HG03565 (cell line): ENCODE results near the gene MLH1.
"Not testable (repeated sequence)": the region's sequence is repeated elsewhere in the genome, so short reads cannot be mapped to it uniquely, and the experiment has no call there.

Experiments used
- ATAC-seq: cut with Tn5 transposase; IDR thresholded peaks from one replicate; pipeline ENCODE4 v1.9.1; 2021; ENCODE audit warnings: mild to moderate bottlenecking, moderate library complexity; ENCODE audit not compliant: unreplicated experiment

MLH1 gene

DNA sequence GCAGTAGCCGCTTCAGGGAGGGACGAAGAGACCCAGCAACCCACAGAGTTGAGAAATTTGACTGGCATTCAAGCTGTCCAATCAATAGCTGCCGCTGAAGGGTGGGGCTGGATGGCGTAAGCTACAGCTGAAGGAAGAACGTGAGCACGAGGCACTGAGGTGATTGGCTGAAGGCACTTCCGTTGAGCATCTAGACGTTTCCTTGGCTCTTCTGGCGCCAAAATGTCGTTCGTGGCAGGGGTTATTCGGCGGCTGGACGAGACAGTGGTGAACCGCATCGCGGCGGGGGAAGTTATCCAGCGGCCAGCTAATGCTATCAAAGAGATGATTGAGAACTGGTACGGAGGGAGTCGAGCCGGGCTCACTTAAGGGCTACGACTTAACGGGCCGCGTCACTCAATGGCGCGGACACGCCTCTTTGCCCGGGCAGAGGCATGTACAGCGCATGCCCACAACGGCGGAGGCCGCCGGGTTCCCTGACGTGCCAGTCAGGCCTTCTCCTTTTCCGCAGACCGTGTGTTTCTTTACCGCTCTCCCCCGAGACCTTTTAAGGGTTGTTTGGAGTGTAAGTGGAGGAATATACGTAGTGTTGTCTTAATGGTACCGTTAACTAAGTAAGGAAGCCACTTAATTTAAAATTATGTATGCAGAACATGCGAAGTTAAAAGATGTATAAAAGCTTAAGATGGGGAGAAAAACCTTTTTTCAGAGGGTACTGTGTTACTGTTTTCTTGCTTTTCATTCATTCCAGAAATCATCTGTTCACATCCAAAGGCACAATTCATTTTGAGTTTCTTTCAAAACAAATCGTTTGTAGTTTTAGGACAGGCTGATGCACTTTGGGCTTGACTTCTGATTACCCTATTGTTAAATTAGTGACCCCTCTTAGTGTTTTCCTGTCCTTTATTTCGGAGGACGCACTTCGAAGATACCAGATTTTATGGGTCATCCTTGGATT lies at the start of gene MLH1:
TSS of gene MLH1 (plus strand) at position 193 of the 958 bp plus-strand sequence. CDS start at position 223, 30 bp downstream.
- peak; percentile 90 for ATAC-seq

DNA sequence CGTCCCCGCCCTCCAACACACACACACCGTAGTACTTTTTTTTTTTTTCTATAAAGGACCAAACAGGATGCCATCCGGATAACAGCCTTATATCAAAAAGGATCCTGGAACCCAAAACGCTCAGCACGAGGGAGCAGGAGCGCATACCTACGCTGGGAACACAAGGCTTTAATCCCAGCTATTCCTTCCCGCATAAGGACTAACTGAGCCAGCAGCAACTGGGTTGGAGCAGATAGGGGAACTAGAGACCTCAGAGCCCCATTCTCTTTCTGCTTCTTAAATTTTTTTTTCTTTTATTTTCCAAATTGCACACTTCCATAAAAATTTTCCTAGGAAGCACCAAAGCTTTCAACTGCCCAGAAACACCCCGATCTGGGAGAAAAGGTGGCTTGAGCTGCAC lies 49.7 kb upstream of the MLH1 start:
- no peak for ATAC-seq

DNA sequence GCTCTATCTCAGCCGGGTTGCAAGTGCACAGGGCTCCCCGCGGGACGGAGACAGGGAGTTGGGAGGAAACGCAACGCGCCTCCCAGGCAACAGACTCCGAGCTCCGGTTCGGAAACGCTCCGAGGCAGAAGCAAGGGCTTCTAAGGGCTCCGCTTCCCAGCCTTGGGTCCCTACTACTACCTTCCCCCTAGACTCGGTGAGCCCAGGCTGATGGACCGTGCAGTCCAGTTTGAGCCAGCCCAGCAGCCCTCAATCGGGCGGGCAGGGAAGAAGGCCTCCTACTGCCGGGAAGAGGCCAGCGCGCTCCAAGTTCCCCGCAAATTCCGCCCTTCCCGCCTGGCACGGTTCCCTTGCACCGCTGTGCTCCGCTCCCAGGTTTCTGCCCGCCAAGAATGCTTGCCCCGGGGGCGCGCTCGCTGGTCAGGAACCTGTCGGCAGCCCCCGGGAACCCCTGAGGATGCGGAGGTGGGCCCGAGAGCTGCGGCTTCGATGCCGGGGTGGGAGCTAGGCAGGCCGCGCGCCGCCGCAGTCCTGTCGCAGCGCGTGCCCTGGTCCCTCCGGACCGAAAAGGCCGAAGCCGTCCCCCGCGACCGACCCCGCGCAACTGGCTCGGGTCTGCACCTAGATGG lies 49.2 kb upstream of the MLH1 start:
- ATAC-seq, result peak; percentile 33

- ATAC-seq, result peak; percentile 47
Observed at GRCh38 chr3:36944641-36945270, 48.6 kb upstream of the MLH1 start, which contains the start of gene TRANK1. Gene TRANK1, minus strand, starts transcription at chr3:36945054. Its CDS starts 245 bp downstream, at chr3:36944809.

- ATAC-seq, result no peak
Observed at GRCh38 chr3:36945333-36945980, 47.9 kb upstream of the MLH1 start.

GRCh38 chr3:36947814-36948213 lies 45.5 kb upstream of the MLH1 start:
- not testable (repeated sequence) for ATAC-seq

DNA sequence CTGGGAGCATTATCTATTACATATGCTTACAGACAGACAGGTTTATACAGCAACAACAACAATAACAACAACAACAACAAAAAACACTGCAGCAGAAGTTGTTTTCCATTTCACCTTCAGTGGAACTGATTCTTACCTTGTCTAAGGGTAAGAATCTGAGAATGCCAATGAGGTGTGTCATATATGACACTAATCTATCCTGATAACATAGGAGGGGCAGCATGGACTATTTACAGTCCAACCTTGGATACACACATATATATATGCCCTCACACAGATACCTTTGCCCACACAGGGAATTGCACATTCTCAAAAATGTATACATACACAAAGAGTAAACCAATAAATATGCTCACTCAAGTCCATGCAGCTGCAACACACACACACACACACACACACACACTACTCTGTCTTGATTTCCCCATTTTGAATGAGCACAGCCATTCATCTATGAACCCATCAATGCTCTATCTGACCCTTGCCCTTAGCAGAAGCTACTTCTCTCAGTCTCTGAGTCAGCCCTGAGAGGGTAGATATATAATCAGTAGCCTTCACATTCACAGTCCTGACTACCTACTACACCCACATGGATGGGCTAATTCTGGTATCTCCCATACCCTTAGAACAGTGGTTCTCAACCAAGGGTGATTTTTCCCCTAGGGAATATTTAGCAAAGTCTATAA lies 38.7 kb upstream of the MLH1 start:
- ATAC-seq, result no peak

DNA sequence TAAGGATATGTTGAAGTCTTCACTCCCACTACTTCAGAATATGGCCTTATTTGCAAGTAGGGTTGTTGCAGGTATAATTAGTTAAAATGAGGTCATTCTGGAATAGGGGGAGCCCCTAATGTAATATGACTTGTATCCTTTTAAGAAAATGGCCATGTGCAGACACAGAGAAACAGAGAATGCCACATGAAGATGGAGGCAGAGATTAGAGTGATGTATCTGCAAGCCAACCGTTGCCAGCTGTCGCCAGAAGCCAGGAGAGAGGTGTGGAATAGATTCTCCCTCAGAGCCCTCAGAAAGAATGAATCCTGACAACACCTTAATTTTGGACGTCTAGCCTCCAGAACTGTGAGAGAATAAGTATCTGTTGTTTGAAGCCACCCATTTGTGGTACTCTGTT lies 37.2 kb upstream of the MLH1 start:
- ATAC-seq, result no peak

- ATAC-seq, result no peak
Observed at GRCh38 chr3:36957063-36957462, 36.3 kb upstream of the MLH1 start.

DNA sequence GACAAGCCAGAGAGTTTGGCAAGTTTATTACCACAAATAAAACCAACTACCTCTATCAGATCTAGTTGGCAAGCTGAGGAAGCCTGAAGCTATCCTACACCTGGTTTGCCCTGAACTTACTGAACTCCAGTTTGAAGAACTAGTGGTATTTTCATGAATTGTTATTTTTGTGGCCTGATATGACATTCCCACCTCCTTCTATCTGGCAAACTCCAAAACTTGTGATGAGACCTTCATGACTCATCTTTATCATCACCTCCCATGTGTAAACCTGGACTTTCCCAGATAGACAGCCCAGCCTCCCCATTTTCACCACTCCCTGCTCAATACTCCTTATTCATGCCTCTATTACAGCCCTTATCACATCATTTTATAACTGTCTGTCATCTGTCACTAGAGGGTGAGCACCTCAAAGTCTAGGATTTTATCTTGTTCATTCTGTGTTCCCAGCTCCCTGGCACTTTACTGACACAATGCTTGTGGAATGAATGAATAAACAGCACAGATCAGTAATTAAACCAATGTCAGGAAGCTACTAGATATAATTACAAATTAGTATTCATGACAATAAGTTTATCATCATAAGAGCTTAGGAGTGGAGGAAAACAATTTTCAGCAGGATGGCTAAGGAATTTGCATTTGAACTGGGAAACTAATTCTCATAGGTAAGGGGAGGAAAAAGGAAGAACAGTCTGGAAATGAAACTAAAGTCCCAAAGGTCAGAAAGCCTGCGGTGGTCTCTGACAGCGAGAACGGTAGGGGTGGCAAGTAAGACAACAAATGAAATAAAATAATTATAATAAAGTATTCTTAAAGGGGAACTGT lies 35.2 kb upstream of the MLH1 start:
- no peak for ATAC-seq

GRCh38 chr3:36959821-36960220 lies 33.5 kb upstream of the MLH1 start:
- no peak for ATAC-seq

- ATAC-seq, result no peak
Observed at GRCh38 chr3:36960502-36960901, 32.8 kb upstream of the MLH1 start.

DNA sequence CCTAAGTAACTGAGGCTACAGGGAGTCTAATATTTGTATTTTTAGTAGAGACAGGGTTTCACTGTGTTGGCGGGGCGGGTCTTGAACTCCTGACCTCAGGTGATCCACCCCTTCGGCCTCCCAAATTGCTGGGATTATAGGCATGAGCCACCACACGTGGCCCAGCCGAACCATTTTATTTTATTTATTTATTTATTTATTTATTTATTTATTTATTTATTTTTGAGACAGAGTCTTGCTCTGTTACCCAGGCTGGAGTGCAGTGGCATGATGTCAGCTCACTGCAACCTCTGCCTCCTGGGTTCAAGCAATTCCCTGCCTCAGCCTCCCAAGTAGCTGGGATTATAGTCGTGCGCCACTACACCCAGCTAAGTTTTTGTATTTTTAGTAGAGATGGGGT lies 30.3 kb upstream of the MLH1 start:
- ATAC-seq, result not testable (repeated sequence)

DNA sequence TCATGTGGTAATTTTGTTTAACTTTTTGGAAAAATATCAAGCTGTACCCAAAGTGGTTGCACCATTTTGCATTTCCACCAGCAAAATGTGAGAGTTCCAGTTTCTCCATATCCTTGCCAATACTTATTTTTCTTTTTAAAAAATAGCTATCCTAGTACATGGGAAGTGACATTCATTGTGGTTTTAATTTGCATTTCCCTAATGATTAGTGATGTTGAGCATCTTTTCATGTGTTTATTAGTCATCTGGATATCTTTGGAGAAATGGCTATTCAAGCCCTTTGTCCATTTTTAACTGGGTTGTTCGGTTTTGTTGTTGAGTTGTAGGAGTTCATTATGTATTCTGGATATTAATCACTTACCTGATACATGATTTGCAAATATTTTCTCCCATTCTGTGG lies 29.0 kb upstream of the MLH1 start:
- no peak for ATAC-seq

DNA sequence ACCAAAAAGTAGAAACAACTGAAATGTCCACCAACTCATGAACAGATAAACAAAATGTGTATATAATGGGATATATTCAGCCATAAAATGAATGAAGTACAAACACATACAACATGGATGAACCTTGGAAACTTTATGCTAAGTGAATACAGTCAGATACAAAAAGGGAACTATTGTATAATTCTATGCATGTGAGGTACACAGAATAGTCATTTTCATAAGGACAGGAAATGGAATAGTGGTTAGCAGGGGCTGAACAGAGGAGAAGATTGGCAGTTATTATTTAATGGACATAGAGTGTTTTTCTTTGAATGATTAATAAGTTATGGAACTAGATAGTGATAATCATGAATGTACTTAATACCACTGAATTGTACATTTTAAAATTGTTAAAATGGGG lies 28.5 kb upstream of the MLH1 start:
- peak; percentile 72 for ATAC-seq

DNA sequence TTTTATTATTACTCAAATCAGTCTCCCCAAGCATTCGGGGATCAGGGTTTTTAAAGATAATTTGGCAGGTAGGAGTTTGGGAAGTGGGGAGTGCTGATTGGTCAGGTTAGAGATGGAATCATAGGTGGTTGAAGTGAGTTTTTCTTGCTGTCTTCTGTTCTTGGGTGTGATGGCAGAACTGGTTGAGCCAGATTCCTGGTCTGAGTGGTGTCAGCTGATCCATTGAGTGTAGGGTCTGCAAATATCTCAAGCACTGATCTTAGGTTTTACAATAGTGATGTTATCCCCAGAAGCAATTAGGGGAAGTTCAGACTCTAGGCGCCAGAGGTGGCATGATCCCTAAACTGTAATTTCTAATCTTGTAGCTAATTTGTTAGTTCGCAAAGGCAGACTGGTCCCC lies 27.9 kb upstream of the MLH1 start:
- ATAC-seq, result no peak

- ATAC-seq, result no peak
Observed at GRCh38 chr3:36969085-36969484, 24.2 kb upstream of the MLH1 start.

DNA sequence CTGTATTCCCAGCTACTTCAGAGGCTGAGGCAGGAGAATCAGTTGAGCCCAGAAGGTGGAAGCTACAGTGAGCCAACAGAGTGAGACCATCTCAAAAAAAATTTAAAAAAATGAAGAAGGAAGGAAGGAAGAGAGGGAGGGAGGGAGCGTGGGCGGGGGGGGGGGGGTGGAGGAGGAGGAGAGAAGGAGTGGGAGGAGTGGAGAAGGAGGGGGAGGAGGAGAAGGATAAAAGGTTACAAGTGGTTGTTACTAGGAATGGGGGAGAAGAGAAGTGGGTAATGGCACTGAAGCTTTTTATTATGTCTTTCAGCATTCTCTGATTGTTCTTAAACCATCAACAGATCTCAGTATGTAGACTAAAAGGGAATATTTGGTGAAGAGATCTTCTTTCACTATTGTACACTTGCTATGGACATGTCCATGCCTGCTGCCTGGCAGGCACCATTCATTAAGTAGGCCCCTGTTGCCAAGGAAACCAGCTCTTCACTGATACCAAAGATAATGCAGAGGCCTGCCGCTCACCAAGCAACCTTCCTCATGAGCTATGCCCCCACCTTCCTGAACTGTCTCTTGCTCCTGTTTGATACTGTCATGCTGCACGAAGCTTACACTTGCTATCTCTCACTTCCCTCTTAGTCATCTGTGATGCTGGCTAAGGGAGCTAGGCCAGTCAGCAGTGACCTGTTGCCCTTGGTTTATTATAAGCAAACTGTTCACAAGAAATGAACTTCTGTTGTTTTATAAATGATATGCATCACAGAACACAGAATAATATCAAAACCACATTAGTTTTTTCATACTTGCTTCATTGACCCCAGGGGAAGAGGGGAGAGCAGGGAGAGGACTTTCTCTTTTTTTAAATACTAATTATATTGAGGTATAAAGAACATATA lies 23.5 kb upstream of the MLH1 start:
- peak; percentile 99 for ATAC-seq

- ATAC-seq, result no peak
Observed at GRCh38 chr3:36972163-36972562, 21.2 kb upstream of the MLH1 start.
